Suprapubic skin (tissue), 4 donors: ENCODE data around the gene MTF2.

Source experiments
- POLR2A ChIP-seq, 2 donors: fragments of 450-650 bp; IDR thresholded peaks; one replicate each; pipeline ENCODE4 v1.6.1; 2017; ENCODE audit warnings: antibody characterized with exemption in 2 of 2, mild to moderate bottlenecking in 2 of 2, moderate library complexity in 2 of 2
- POLR2AphosphoS5 ChIP-seq, 3 donors: sonication (generic); formaldehyde crosslinking; IDR thresholded peaks; one replicate each; pipeline ENCODE4 v1.6.1; 2017; ENCODE audit warnings: antibody characterized with exemption in 3 of 3
- TF ChIP-seq, protein P1 (sequence below), 2 donors: fragments of 200-600 bp in 1 of 2; fragments of 450-650 bp in 1 of 2; sonication (generic) in 1 of 2; IDR thresholded peaks; one replicate each; pipeline ENCODE4 v1.5.1; 2016 to 2019; ENCODE audit warnings: antibody characterized with exemption in 2 of 2, mild to moderate bottlenecking in 1 of 2, moderate library complexity in 1 of 2

DNA sequence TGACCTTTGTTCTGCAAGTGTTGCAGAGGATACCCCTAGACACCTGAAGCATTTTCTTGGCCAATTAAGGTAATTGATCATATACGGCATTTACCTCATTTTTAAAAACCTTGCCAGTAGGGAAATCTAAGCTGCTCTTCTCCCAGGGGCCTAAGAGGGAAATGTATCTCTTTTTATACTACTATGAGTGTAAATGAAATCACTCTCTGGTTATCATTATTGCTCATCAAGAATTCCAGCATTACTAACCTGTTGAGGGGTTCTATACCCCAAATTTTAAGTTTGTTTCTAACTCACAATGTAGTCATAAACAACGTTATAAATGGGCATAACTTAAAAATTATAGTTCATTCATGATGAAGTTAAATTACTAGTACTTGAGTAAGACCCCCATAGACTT is 73.8 kb downstream of the MTF2 start:
- TF ChIP-seq, protein P1, sequence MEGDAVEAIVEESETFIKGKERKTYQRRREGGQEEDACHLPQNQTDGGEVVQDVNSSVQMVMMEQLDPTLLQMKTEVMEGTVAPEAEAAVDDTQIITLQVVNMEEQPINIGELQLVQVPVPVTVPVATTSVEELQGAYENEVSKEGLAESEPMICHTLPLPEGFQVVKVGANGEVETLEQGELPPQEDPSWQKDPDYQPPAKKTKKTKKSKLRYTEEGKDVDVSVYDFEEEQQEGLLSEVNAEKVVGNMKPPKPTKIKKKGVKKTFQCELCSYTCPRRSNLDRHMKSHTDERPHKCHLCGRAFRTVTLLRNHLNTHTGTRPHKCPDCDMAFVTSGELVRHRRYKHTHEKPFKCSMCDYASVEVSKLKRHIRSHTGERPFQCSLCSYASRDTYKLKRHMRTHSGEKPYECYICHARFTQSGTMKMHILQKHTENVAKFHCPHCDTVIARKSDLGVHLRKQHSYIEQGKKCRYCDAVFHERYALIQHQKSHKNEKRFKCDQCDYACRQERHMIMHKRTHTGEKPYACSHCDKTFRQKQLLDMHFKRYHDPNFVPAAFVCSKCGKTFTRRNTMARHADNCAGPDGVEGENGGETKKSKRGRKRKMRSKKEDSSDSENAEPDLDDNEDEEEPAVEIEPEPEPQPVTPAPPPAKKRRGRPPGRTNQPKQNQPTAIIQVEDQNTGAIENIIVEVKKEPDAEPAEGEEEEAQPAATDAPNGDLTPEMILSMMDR (IDR thresholded peaks at IDR 0.05) = no peak
- no peak for TF ChIP-seq POLR2AphosphoS5 (IDR thresholded peaks at IDR 0.05)
- no peak for TF ChIP-seq POLR2A (IDR thresholded peaks at IDR 0.05)
